Activated naive CD4-positive, alpha-beta T cell (primary cell): ENCODE data around the gene DUSP14.

Experiments used
- DNase-seq, 4 experiments: peaks; one replicate each; lab custom pipeline; 2025; lab: John Stamatoyannopoulos, UW

The DUSP14 gene

DNA sequence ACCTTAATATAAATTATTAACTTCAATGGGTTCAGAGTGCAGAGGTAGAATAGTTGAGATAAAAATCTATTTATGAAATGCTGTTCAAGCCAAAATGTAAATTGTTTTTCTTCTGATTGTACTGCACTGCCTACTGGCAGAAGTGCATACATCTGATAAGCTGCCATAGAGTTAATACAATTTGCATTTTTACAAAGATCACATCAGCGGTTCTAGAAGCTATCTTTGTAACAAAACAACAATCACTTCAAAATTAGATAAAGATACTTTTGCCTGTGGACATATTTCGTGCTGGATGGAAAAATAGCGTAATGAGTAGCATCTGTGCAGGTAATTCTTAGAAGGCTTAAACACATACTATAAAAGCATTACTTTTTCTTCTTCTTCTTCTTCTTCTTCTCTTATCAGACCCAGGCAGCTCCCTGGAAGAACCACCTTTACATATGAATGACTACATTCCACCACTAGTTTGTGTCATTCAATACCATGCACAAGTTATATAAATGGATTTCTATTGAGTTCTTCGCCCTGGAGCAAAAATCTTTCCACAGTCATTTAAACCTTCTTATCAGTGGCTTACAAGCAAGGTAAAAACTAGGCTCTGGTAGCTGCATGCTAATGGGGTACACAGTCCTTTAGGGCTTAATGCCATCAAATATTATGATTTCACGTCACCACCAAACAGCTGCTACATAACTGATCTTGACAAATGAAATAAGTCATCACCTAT lies 72.5 kb downstream of the DUSP14 start:
- no peak for DNase-seq
